Mucosa of rectum (tissue), 2 donors: ENCODE measurements around the gene GPR37L1.
A peak's percentile ranks its signal among the peaks of the same experiment; 100 is the strongest.

Experiments used
- H3K27ac ChIP-seq, 2 donors: one replicate each; pipeline ENCODE4 v1.7.0; 2013; ENCODE audit warnings: inconsistent platforms in 2 of 2, low read depth in 2 of 2, low read length in 2 of 2
- H3K27me3 ChIP-seq, 2 donors: one replicate each; pipeline ENCODE4 v1.7.0; 2013; ENCODE audit warnings: low read length in 2 of 2; ENCODE audit not compliant: control insufficient read depth in 2 of 2, insufficient read depth in 2 of 2
- H3K36me3 ChIP-seq, 2 donors: one replicate each; pipeline ENCODE4 v1.7.0; 2013; ENCODE audit warnings: low read length in 2 of 2; ENCODE audit not compliant: control insufficient read depth in 2 of 2, insufficient read depth in 2 of 2
- H3K4me1 ChIP-seq, 2 donors: one replicate each; pipeline ENCODE4 v1.7.0; 2013; ENCODE audit warnings: low read length in 2 of 2, mild to moderate bottlenecking in 1 of 2; ENCODE audit not compliant: control insufficient read depth in 2 of 2, insufficient read depth in 2 of 2
- H3K4me3 ChIP-seq, 2 donors: one replicate each; pipeline ENCODE4 v1.7.0; 2013; ENCODE audit warnings: low read length in 2 of 2
- H3K9ac ChIP-seq, 2 donors: one replicate each; pipeline ENCODE4 v1.7.0; 2013; ENCODE audit warnings: low read length in 2 of 2, low read depth in 1 of 2, mild to moderate bottlenecking in 1 of 2
- H3K9me3 ChIP-seq, 2 donors: one replicate each; pipeline ENCODE4 v1.7.0; 2013; ENCODE audit warnings: low read length in 2 of 2; ENCODE audit not compliant: control insufficient read depth in 2 of 2
- donor health status: healthy.
- donor health status: Normal muscosa, but diverticular disease.

Gene GPR37L1

GRCh38 chr1:202124142-202124541, 1.4 kb downstream of the GPR37L1 start:
- H3K27ac ChIP-seq = no peak overlapping the region
- no peaks in the 10 kb centered on the region for H3K4me1 ChIP-seq
- H3K27me3 ChIP-seq = no peaks in the 10 kb centered on the region
- no peak overlapping the region for H3K9ac ChIP-seq
- H3K9me3 ChIP-seq = no peaks in the 10 kb centered on the region
- no peaks in the 10 kb centered on the region for H3K36me3 ChIP-seq
- no peak overlapping the region for H3K4me3 ChIP-seq

GRCh38 chr1:202125611-202126010, 2.9 kb downstream of the GPR37L1 start:
- H3K36me3 ChIP-seq = no peaks in the 10 kb centered on the region
- no peaks in the 10 kb centered on the region for H3K27me3 ChIP-seq
- H3K27ac ChIP-seq = no peak overlapping the region
- no peaks in the 10 kb centered on the region for H3K4me1 ChIP-seq
- H3K9ac ChIP-seq = no peak overlapping the region
- H3K9me3 ChIP-seq = no peaks in the 10 kb centered on the region
- H3K4me3 ChIP-seq = no peak overlapping the region

GRCh38 chr1:202126426-202126825, 3.7 kb downstream of the GPR37L1 start:
- H3K4me1 ChIP-seq = no peaks in the 10 kb centered on the region
- no peak overlapping the region for H3K9ac ChIP-seq
- no peaks in the 10 kb centered on the region for H3K27me3 ChIP-seq
- H3K27ac ChIP-seq = no peak overlapping the region
- no peaks in the 10 kb centered on the region for H3K9me3 ChIP-seq
- H3K36me3 ChIP-seq = no peaks in the 10 kb centered on the region
- no peak overlapping the region for H3K4me3 ChIP-seq

- Histone ChIP-seq H3K27me3 (no peaks in the 10 kb centered on the region), H3K4me1 (peaks cover 0 to 2% of the 10 kb centered on the region in 2 donors), H3K9me3 (no peaks in the 10 kb centered on the region), H3K36me3 (peaks cover 0 to 2% of the 10 kb centered on the region in 2 donors), H3K9ac (no peak overlapping the region), H3K4me3 (no peak overlapping the region), H3K27ac (no peak overlapping the region)
Observed at GRCh38 chr1:202127061-202127460, 4.3 kb downstream of the GPR37L1 start.

GRCh38 chr1:202127836-202128622, 5.3 kb downstream of the GPR37L1 start:
- no peaks in the 10 kb centered on the region for H3K9me3 ChIP-seq
- H3K27me3 ChIP-seq = no peaks in the 10 kb centered on the region
- no peak overlapping the region for H3K27ac ChIP-seq
- H3K4me3 ChIP-seq = no peak overlapping the region
- no peak overlapping the region for H3K9ac ChIP-seq
- peaks cover 4 to 11% of the 10 kb centered on the region in 2 donors for H3K36me3 ChIP-seq
- H3K4me1 ChIP-seq = peaks cover 3 to 9% of the 10 kb centered on the region in 2 donors

GRCh38 chr1:202129453-202130296, 7.0 kb downstream of the GPR37L1 start:
- no peak overlapping the region for H3K27ac ChIP-seq
- no peaks in the 10 kb centered on the region for H3K27me3 ChIP-seq
- H3K4me3 ChIP-seq = no peak overlapping the region
- H3K4me1 ChIP-seq = peaks cover 3 to 9% of the 10 kb centered on the region in 2 donors
- no peaks in the 10 kb centered on the region for H3K9me3 ChIP-seq
- H3K36me3 ChIP-seq = peaks cover 7 to 21% of the 10 kb centered on the region in 2 donors
- no peak overlapping the region for H3K9ac ChIP-seq

- Histone ChIP-seq H3K4me1 (peaks cover 3 to 9% of the 10 kb centered on the region in 2 donors), H3K9ac (no peak overlapping the region), H3K9me3 (no peaks in the 10 kb centered on the region), H3K36me3 (peaks cover 7 to 25% of the 10 kb centered on the region in 2 donors), H3K4me3 (no peak overlapping the region), H3K27me3 (no peaks in the 10 kb centered on the region), H3K27ac (no peak overlapping the region)
Observed at GRCh38 chr1:202130297-202130721, 7.6 kb downstream of the GPR37L1 start.

- Histone ChIP-seq H3K4me3 (no peak overlapping the region), H3K9ac (no peak overlapping the region), H3K36me3 (peaks cover 7 to 30% of the 10 kb centered on the region in 2 donors), H3K27ac (no peak overlapping the region), H3K27me3 (no peaks in the 10 kb centered on the region), H3K4me1 (peaks cover 5 to 9% of the 10 kb centered on the region in 2 donors), H3K9me3 (no peaks in the 10 kb centered on the region)
Observed at GRCh38 chr1:202130816-202131522, 8.3 kb downstream of the GPR37L1 start.

GRCh38 chr1:202131956-202132821, 9.5 kb downstream of the GPR37L1 start:
- H3K4me3 ChIP-seq = no peak overlapping the region
- no peak overlapping the region for H3K9ac ChIP-seq
- peaks cover 7 to 32% of the 10 kb centered on the region in 2 donors for H3K36me3 ChIP-seq
- peaks cover 5 to 9% of the 10 kb centered on the region in 2 donors for H3K4me1 ChIP-seq
- H3K27me3 ChIP-seq = no peaks in the 10 kb centered on the region
- peak overlapping the region; percentile 37 to 64 for H3K27ac ChIP-seq
- no peaks in the 10 kb centered on the region for H3K9me3 ChIP-seq
